Epithelial cell of proximal tubule (primary cell): Measurements from ENCODE around the gene SLC2A4RG. TPM values are rescaled to one million over a fixed set of nuclear protein-coding genes. Genes with fewer than 3 reads are reported as not detected.

Experiments used
- DNase-seq: peaks from one replicate; pipeline ENCODE4 v3.0.0-alpha.2; 2011; ENCODE audit warnings: low read depth
- H3K4me3 ChIP-seq: 2 replicates; pipeline ENCODE4 v1.5.1; 2011; ENCODE audit warnings: low read depth, mild to moderate bottlenecking, low read length
- CTCF ChIP-seq: conservative IDR thresholded peaks from 2 replicates; pipeline ENCODE4 v1.5.1; 2012; ENCODE audit warnings: low read depth, mild to moderate bottlenecking, low read length
- total RNA-seq: library from RNA; depleted of rRNA; stranded (reverse); fragments of >200 nt; gene quantifications from 2 replicates; pipeline ENCODE4 v1.2.3, GENCODE V29; 2015

Gene SLC2A4RG
- total RNA-seq, 1 donor from 2014 or later, result 91.5 TPM

- no peak overlapping the region for H3K4me3 ChIP-seq
- no peak for TF ChIP-seq CTCF
- no peak for DNase-seq
These were observed 14.4 kb downstream of the SLC2A4RG start for GRCh38 chr20:63754008-63754407.

- no peak for TF ChIP-seq CTCF
- no peak for DNase-seq
- H3K4me3 ChIP-seq, result no peak overlapping the region
These were observed 16.5 kb downstream of the SLC2A4RG start for GRCh38 chr20:63755933-63756647.

- no peak for DNase-seq
- no peak for TF ChIP-seq CTCF
- no peak overlapping the region for H3K4me3 ChIP-seq
These were observed 17.0 kb downstream of the SLC2A4RG start for GRCh38 chr20:63756648-63756991.

- no peak for DNase-seq
- no peak overlapping the region for H3K4me3 ChIP-seq
- no peak for TF ChIP-seq CTCF
These were observed 18.6 kb downstream of the SLC2A4RG start for GRCh38 chr20:63758152-63758551.

GRCh38 chr20:63759377-63759901 is 19.9 kb downstream of the SLC2A4RG start:
- no peak for TF ChIP-seq CTCF
- no peak for DNase-seq
- H3K4me3 ChIP-seq, result no peak overlapping the region

- no peak overlapping the region for H3K4me3 ChIP-seq
- TF ChIP-seq CTCF, result no peak
- DNase-seq, result no peak
These were observed 25.7 kb downstream of the SLC2A4RG start for GRCh38 chr20:63765082-63765873.
